Peyer's patch (tissue), 4 donors: Measurements from ENCODE around the gene ASCC3.
A peak's percentile ranks its signal among the peaks of the same experiment; 100 is the strongest.

Experiments used
- POLR2A ChIP-seq, 2 donors: fragments of 450-650 bp; IDR thresholded peaks; one replicate each; pipeline ENCODE4 v1.5.1; 2017; ENCODE audit warnings: antibody characterized with exemption in 2 of 2, mild to moderate bottlenecking in 2 of 2, moderate library complexity in 2 of 2
- TF ChIP-seq, protein P1 (sequence below), 6 experiments: fragments of 450-650 bp in 4 of 6; fragments of 200-600 bp in 2 of 6; sonication (generic) in 1 of 6; IDR thresholded peaks; one replicate each; pipeline ENCODE4 v1.5.1; 2017 to 2019; ENCODE audit warnings: antibody characterized with exemption in 6 of 6, mild to moderate bottlenecking in 3 of 6, moderate library complexity in 1 of 6

DNA sequence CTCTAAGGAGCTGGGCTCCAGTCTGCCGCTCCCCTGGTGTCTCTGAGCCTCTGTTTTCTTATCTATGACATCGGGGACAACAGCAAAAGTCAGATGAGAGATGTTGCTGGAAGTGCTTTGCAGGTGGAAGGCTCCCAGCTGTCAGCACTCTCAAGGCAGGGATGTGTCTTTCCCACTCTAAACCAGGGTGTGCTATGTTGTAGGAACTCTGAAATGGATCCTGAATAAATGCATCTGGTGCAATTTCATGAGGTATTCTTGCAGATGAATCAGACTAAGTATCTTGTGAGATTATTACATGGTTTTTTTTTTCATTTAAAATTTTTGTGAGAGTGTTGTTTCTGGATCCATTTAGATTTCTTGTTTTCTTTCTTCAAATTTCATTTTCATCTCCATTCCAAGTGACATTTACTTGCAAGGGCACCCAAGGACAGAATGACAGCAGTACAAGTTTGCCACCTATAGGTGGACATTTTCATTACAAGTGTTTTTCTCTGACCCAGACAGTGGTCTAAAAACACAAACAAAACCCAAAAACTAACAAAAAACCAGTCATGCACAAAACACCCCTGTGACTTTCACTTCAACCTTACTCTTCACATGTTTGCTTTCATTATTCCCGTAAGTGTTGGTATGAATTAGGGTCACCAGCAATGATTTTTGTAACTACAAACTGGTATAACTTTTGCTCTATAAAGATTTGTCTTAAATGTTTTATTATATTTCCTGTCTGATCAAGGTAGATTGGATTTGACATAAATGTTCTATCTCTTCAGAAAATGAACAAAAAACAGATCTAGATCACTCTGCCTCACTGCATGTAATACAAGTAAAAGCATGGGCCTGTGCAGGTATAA is 401.7 kb downstream of the ASCC3 start:
- no peak for TF ChIP-seq POLR2A (IDR thresholded peaks at IDR 0.05)
- TF ChIP-seq, protein P1, sequence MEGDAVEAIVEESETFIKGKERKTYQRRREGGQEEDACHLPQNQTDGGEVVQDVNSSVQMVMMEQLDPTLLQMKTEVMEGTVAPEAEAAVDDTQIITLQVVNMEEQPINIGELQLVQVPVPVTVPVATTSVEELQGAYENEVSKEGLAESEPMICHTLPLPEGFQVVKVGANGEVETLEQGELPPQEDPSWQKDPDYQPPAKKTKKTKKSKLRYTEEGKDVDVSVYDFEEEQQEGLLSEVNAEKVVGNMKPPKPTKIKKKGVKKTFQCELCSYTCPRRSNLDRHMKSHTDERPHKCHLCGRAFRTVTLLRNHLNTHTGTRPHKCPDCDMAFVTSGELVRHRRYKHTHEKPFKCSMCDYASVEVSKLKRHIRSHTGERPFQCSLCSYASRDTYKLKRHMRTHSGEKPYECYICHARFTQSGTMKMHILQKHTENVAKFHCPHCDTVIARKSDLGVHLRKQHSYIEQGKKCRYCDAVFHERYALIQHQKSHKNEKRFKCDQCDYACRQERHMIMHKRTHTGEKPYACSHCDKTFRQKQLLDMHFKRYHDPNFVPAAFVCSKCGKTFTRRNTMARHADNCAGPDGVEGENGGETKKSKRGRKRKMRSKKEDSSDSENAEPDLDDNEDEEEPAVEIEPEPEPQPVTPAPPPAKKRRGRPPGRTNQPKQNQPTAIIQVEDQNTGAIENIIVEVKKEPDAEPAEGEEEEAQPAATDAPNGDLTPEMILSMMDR (IDR thresholded peaks at IDR 0.05): peak in 5 of 6 experiments; percentile 56 to 69 (median 67)
